BE2C (cell line): ENCODE measurements around the gene LIG3.

ENCODE experiments used
- DNase-seq: peaks from one replicate; pipeline ENCODE4 v3.0.0-alpha.2; 2020
- H3K27me3 ChIP-seq: fragments of 250-450 bp; sonication (Bioruptor Pico); 2 replicates; pipeline ENCODE4 v1.5.1; 2020; ENCODE audit warnings: mild to moderate bottlenecking
- H3K36me3 ChIP-seq: fragments of 250-450 bp; sonication (Bioruptor Pico); 2 replicates; pipeline ENCODE4 v1.5.1; 2020; ENCODE audit warnings: mild to moderate bottlenecking
- H3K4me1 ChIP-seq: fragments of 250-450 bp; sonication (Bioruptor Pico); 2 replicates; pipeline ENCODE4 v1.5.1; 2020
- H3K4me3 ChIP-seq: 2 replicates; pipeline ENCODE4 v1.5.1; 2011; ENCODE audit warnings: low read depth, low read length
- H3K9me3 ChIP-seq: fragments of 250-450 bp; sonication (Bioruptor Pico); 2 replicates; pipeline ENCODE4 v1.5.1; 2020
- TF ChIP-seq, protein P1 (sequence below): IDR thresholded peaks from 2 replicates; pipeline ENCODE4 v1.5.1; 2012; ENCODE audit warnings: mild to moderate bottlenecking, low read depth, low read length

LIG3 gene

GRCh38 chr17:34979153-34979552, 1.2 kb upstream of the LIG3 start:
- DNase-seq, result no peak
- Histone ChIP-seq H3K36me3 (peaks cover 12% of the 10 kb centered on the region), H3K9me3 (no peaks in the 10 kb centered on the region), H3K4me3 (no peak overlapping the region), H3K4me1 (peaks cover 7% of the 10 kb centered on the region), H3K27me3 (no peaks in the 10 kb centered on the region)
- TF ChIP-seq, protein P1, sequence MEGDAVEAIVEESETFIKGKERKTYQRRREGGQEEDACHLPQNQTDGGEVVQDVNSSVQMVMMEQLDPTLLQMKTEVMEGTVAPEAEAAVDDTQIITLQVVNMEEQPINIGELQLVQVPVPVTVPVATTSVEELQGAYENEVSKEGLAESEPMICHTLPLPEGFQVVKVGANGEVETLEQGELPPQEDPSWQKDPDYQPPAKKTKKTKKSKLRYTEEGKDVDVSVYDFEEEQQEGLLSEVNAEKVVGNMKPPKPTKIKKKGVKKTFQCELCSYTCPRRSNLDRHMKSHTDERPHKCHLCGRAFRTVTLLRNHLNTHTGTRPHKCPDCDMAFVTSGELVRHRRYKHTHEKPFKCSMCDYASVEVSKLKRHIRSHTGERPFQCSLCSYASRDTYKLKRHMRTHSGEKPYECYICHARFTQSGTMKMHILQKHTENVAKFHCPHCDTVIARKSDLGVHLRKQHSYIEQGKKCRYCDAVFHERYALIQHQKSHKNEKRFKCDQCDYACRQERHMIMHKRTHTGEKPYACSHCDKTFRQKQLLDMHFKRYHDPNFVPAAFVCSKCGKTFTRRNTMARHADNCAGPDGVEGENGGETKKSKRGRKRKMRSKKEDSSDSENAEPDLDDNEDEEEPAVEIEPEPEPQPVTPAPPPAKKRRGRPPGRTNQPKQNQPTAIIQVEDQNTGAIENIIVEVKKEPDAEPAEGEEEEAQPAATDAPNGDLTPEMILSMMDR, result no peak

GRCh38 chr17:34979650-34980352, 511 bp upstream of the LIG3 start:
- peaks cover 7% of the 10 kb centered on the region for H3K4me1 ChIP-seq
- H3K36me3 ChIP-seq, result peaks cover 15% of the 10 kb centered on the region
- no peak for DNase-seq

DNA sequence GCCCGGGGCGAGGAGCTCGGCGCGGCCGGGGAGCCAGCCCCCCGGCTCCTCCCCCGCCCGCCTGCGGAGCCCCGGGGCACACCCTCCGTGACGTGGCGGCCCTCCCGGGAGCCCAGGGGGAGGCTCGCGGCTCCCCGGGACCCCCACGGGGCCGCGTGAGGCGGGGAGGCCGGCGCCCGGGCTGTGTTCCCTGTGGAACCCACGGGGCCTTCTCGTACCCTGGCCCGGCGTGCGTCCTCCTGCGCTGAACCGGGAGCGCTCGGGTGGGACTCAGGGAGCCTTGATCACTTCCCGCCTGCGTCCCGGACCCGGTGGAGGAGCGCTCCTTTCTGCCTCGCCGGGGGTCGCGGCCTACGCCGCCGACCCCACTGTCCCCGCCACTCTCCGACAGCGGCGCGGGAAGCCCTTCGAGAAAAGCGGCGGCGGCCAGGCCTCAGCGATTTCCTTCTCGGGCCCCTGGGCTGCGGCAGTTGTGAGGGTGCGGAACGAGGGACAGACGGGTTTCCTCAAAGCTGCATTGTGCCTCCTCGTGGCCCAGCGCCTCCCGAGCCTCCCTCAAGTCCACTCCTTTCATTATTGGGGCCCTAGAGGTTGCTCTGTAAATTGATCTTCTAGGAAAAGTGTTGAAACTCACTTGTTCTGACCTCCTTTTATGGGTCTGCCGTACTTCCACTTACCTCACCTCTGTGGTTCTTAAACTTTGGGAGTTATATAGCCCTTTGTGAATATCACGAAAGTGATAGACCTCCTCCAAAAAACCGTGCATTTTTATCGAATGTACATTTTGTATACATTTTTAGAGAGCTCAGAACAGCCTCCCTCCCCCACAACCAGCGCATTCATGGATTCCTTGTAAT, 597 bp downstream of the LIG3 start:
- TF ChIP-seq, protein P1, result peak; percentile 56
- Histone ChIP-seq H3K4me1 (peaks cover 7% of the 10 kb centered on the region), H3K9me3 (no peaks in the 10 kb centered on the region), H3K36me3 (peaks cover 26% of the 10 kb centered on the region), H3K27me3 (no peaks in the 10 kb centered on the region), H3K4me3 (peak overlapping the region; percentile 79)
- peak; percentile 81 for DNase-seq

More at GRCh38 chr17:34979650-34980352, 511 bp upstream of the LIG3 start:
- Histone ChIP-seq H3K27me3 (no peaks in the 10 kb centered on the region), H3K4me3 (peak overlapping the region; percentile 79), H3K9me3 (no peaks in the 10 kb centered on the region)
- TF ChIP-seq, protein P1, result no peak

- Histone ChIP-seq H3K9me3 (no peaks in the 10 kb centered on the region), H3K36me3 (peaks cover 34% of the 10 kb centered on the region), H3K27me3 (no peaks in the 10 kb centered on the region), H3K4me3 (peak overlapping the region; percentile 79), H3K4me1 (peaks cover 7% of the 10 kb centered on the region)
- no peak for DNase-seq
- TF ChIP-seq, protein P1, result no peak
Measured at GRCh38 chr17:34981538-34982241, 1.4 kb downstream of the LIG3 start.

DNA sequence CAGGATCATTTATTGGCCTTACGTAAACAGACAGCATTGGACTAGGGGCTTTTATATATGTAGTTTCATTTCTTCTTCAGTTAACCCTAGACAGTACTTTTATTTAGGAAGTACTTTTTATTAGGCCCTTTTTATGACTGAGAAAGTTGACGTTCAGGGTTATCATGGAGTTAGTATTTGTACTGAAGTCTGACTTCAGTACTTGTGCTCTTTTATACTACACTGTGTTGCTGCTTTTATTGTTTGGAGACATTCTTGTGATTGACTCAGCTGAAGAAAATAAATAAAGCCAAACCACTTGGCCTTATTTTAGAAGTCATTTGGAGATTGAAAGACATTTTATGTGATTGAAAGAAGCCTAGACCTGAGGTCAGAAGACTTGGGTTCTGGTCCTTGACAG, 6.9 kb downstream of the LIG3 start:
- H3K9me3 ChIP-seq, result no peaks in the 10 kb centered on the region
- H3K4me3 ChIP-seq, result no peak overlapping the region
- no peaks in the 10 kb centered on the region; the same call in 1 of the 2 replicates for H3K4me1 ChIP-seq
- no peaks in the 10 kb centered on the region for H3K27me3 ChIP-seq
- TF ChIP-seq, protein P1, result no peak
- peaks cover 85% of the 10 kb centered on the region for H3K36me3 ChIP-seq
- DNase-seq, result no peak
